ENCODE results near the gene UGT1A5. TPM values are rescaled to one million over a fixed set of nuclear protein-coding genes. Genes with fewer than 3 reads are reported as not detected.

Gene UGT1A5
- total and polyA plus RNA-seq, 12 donors: 0.43 TPM; not detected in 11

GRCh38 chr2:233671290-233672161, 41.2 kb upstream of the UGT1A5 start, which contains the start of gene UGT1A9:
TSS of gene UGT1A9 (plus strand) at chr2:233671898. CDS start at chr2:233671935, 37 bp downstream.
- DNase-seq: no peak
- 79 to 84% (median 81%) methylated on average over 5 of the region's 5 CpGs for WGBS, 4 donors
- H3K4me1 ChIP-seq (replicated peaks in 1 of 2): no peaks in the 10 kb centered on the region
- intact Hi-C loops (cut with DNase I): no loop called here
- TF ChIP-seq POLR2A (IDR thresholded peaks at IDR 0.05): no peak
- TF ChIP-seq CTCF (IDR thresholded peaks at IDR 0.05): no peak
- H3K36me3 ChIP-seq (replicated peaks in 1 of 2): no peaks in the 10 kb centered on the region
- no peak within 1 kb of the TSS for H3K27ac ChIP-seq
- no peaks in the 10 kb centered on the region for H3K9me3 ChIP-seq (replicated peaks in 1 of 3)
- H3K4me3 ChIP-seq: no peak within 1 kb of the TSS
- H3K27me3 ChIP-seq: peaks cover 5% of the 10 kb centered on the region

- Histone ChIP-seq H3K9me3 (replicated peaks in 1 of 3) (no peaks in the 10 kb centered on the region), H3K36me3 (replicated peaks in 1 of 2) (no peaks in the 10 kb centered on the region), H3K27ac (no peak overlapping the region), H3K27me3 (peaks cover 12% of the 10 kb centered on the region), H3K4me1 (replicated peaks in 1 of 2) (no peaks in the 10 kb centered on the region), H3K4me3 (no peak overlapping the region)
- no peak for DNase-seq
- 68 to 86% (median 72%) methylated on average over 3 of the region's 3 CpGs for WGBS, 4 donors
- TF ChIP-seq CTCF (IDR thresholded peaks at IDR 0.05) (no peak), POLR2A (IDR thresholded peaks at IDR 0.05) (no peak)
- intact Hi-C loops (cut with DNase I): no loop called here
These were observed 39.8 kb upstream of the UGT1A5 start for GRCh38 chr2:233672886-233673285.

GRCh38 chr2:233673896-233674295, 38.8 kb upstream of the UGT1A5 start:
- TF ChIP-seq CTCF (IDR thresholded peaks at IDR 0.05) (no peak), POLR2A (IDR thresholded peaks at IDR 0.05) (no peak)

GRCh38 chr2:233674314-233674713, 38.4 kb upstream of the UGT1A5 start:
- Histone ChIP-seq H3K36me3 (replicated peaks in 1 of 2) (no peaks in the 10 kb centered on the region), H3K9me3 (replicated peaks in 1 of 3) (no peaks in the 10 kb centered on the region), H3K4me3 (no peak overlapping the region), H3K27me3 (peaks cover 12% of the 10 kb centered on the region), H3K27ac (no peak overlapping the region), H3K4me1 (replicated peaks in 1 of 2) (no peaks in the 10 kb centered on the region)
- 48 to 61% (median 54%) methylated on average over 1 of the region's 1 CpG for WGBS, 4 donors
- no peak for DNase-seq
- TF ChIP-seq POLR2A (IDR thresholded peaks at IDR 0.05): no peak
- TF ChIP-seq CTCF (IDR thresholded peaks at IDR 0.05): no peak
- intact Hi-C loops (cut with DNase I): no loop called here

More at GRCh38 chr2:233673896-233674295, 38.8 kb upstream of the UGT1A5 start:
- no peak overlapping the region for H3K27ac ChIP-seq
- no peak overlapping the region for H3K4me3 ChIP-seq
- DNase-seq: no peak
- H3K27me3 ChIP-seq: peaks cover 12% of the 10 kb centered on the region
- H3K36me3 ChIP-seq (replicated peaks in 1 of 2): no peaks in the 10 kb centered on the region
- no peaks in the 10 kb centered on the region for H3K4me1 ChIP-seq (replicated peaks in 1 of 2)
- intact Hi-C loops (cut with DNase I): no loop called here
- H3K9me3 ChIP-seq (replicated peaks in 1 of 3): no peaks in the 10 kb centered on the region
